Measurements from ENCODE around the gene PCCA.

DNA sequence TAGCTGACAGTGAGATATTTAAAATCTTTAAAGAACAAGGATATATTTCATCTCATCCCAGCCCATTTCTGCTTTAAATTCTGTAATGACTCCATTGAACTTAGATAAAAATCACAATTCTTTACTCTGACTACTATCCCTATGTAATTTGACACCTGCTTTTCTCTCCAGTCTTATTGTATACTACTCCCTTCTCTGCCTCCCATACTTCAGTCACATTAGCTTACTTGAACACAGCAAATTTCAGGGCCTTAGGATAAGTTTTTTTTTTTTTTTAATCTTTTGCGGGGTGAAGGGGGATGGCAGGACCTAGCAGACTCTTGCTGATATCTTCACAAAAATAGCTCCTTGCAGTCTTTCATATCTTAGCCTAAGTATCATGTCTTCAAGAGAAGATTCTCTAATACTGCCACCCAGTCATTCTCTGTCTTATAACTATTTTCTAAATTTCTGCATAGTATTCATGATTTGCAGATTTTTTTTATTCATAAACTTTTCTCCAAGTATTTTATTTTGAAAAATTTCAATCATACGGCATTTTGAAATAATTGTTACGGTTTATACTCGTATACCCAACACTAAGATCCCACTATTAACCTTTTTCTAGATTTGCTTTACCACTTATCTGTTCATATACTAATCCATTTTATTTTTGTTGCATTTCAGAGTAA lies 151.4 kb downstream of the PCCA start:
- no peak for TF ChIP-seq ZFX (IDR thresholded peaks at IDR 0.05)
- TF ChIP-seq, protein P1, sequence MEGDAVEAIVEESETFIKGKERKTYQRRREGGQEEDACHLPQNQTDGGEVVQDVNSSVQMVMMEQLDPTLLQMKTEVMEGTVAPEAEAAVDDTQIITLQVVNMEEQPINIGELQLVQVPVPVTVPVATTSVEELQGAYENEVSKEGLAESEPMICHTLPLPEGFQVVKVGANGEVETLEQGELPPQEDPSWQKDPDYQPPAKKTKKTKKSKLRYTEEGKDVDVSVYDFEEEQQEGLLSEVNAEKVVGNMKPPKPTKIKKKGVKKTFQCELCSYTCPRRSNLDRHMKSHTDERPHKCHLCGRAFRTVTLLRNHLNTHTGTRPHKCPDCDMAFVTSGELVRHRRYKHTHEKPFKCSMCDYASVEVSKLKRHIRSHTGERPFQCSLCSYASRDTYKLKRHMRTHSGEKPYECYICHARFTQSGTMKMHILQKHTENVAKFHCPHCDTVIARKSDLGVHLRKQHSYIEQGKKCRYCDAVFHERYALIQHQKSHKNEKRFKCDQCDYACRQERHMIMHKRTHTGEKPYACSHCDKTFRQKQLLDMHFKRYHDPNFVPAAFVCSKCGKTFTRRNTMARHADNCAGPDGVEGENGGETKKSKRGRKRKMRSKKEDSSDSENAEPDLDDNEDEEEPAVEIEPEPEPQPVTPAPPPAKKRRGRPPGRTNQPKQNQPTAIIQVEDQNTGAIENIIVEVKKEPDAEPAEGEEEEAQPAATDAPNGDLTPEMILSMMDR (conservative IDR thresholded peaks at IDR 0.05): no peak
